BE2C (cell line): ENCODE measurements around the gene TMOD2.

Source experiments
- DNase-seq: peaks from one replicate; pipeline ENCODE4 v3.0.0-alpha.2; 2020
- H3K27me3 ChIP-seq: fragments of 250-450 bp; sonication (Bioruptor Pico); 2 replicates; pipeline ENCODE4 v1.5.1; 2020; ENCODE audit warnings: mild to moderate bottlenecking
- H3K36me3 ChIP-seq: fragments of 250-450 bp; sonication (Bioruptor Pico); 2 replicates; pipeline ENCODE4 v1.5.1; 2020; ENCODE audit warnings: mild to moderate bottlenecking
- H3K4me1 ChIP-seq: fragments of 250-450 bp; sonication (Bioruptor Pico); 2 replicates; pipeline ENCODE4 v1.5.1; 2020
- H3K4me3 ChIP-seq: 2 replicates; pipeline ENCODE4 v1.5.1; 2011; ENCODE audit warnings: low read depth, low read length
- H3K9me3 ChIP-seq: fragments of 250-450 bp; sonication (Bioruptor Pico); 2 replicates; pipeline ENCODE4 v1.5.1; 2020
- CTCF ChIP-seq: IDR thresholded peaks from 2 replicates; pipeline ENCODE4 v1.5.1; 2012; ENCODE audit warnings: mild to moderate bottlenecking, low read depth, low read length

TMOD2 gene

GRCh38 chr15:51738553-51738952 lies 12.8 kb upstream of the TMOD2 start:
- Histone ChIP-seq H3K4me1 (peaks cover 16% of the 10 kb centered on the region; the same call in 1 of the 2 replicates), H3K4me3 (no peak overlapping the region), H3K36me3 (peaks cover 5% of the 10 kb centered on the region; the same call in 1 of the 2 replicates), H3K27me3 (no peaks in the 10 kb centered on the region), H3K9me3 (no peaks in the 10 kb centered on the region)
- TF ChIP-seq CTCF = no peak
- DNase-seq = no peak

GRCh38 chr15:51739061-51739712 lies 12.2 kb upstream of the TMOD2 start:
- Histone ChIP-seq H3K4me1 (peaks cover 16% of the 10 kb centered on the region; the same call in 1 of the 2 replicates), H3K4me3 (no peak overlapping the region), H3K36me3 (no peaks in the 10 kb centered on the region; the same call in 1 of the 2 replicates), H3K9me3 (no peaks in the 10 kb centered on the region), H3K27me3 (no peaks in the 10 kb centered on the region)
- DNase-seq = no peak
- no peak for TF ChIP-seq CTCF

GRCh38 chr15:51749307-51749706 lies 2.1 kb upstream of the TMOD2 start:
- Histone ChIP-seq H3K36me3 (no peaks in the 10 kb centered on the region), H3K9me3 (no peaks in the 10 kb centered on the region; the same call in 1 of the 2 replicates), H3K4me1 (no peaks in the 10 kb centered on the region; the same call in 1 of the 2 replicates), H3K4me3 (no peak overlapping the region), H3K27me3 (no peaks in the 10 kb centered on the region)
- TF ChIP-seq CTCF = no peak
- DNase-seq = no peak

GRCh38 chr15:51750186-51750585 lies 1.2 kb upstream of the TMOD2 start:
- H3K36me3 ChIP-seq = no peaks in the 10 kb centered on the region
- H3K9me3 ChIP-seq = no peaks in the 10 kb centered on the region; the same call in 1 of the 2 replicates
- no peak overlapping the region for H3K4me3 ChIP-seq
- no peak for DNase-seq
- TF ChIP-seq CTCF = no peak
- no peaks in the 10 kb centered on the region for H3K27me3 ChIP-seq
- H3K4me1 ChIP-seq = no peaks in the 10 kb centered on the region; the same call in 1 of the 2 replicates

GRCh38 chr15:51751697-51752683 lies 593 bp downstream of the TMOD2 start:
- H3K4me1 ChIP-seq = no peaks in the 10 kb centered on the region; the same call in none of the 2 replicates
- H3K36me3 ChIP-seq = no peaks in the 10 kb centered on the region
- H3K27me3 ChIP-seq = no peaks in the 10 kb centered on the region
- no peak for TF ChIP-seq CTCF
- H3K9me3 ChIP-seq = no peaks in the 10 kb centered on the region; the same call in 1 of the 2 replicates
- DNase-seq = peak; percentile 63
- peak overlapping the region; percentile 81 for H3K4me3 ChIP-seq
